GM12878 (cell line): ENCODE results near the gene FDX2.
"Not testable (repeated sequence)": the region's sequence is repeated elsewhere in the genome, so short reads cannot be mapped to it uniquely, and the experiment has no call there.

Experiments
- ATF3 ChIP-seq: IDR thresholded peaks from 2 replicates; pipeline ENCODE4 v1.6.1; 2011; ENCODE audit warnings: low read depth, mild to moderate bottlenecking, low read length, moderate library complexity, borderline replicate concordance; ENCODE audit errors: extremely low read depth
- BHLHE40 ChIP-seq, 2 experiments: fragments of 450-650 bp in 1 of 2; IDR thresholded peaks; 2 replicates each; pipeline ENCODE4 v1.6.1; 2011 to 2017; ENCODE audit warnings: low read depth in 2 of 2, borderline replicate concordance in 1 of 2, improper control_type of control experiment in 1 of 2, low read length in 1 of 2, mild to moderate bottlenecking in 1 of 2
- CREB1 ChIP-seq: IDR thresholded peaks from 2 replicates; pipeline ENCODE4 v1.6.1; 2012; ENCODE audit warnings: low read depth, mild to moderate bottlenecking, inconsistent platforms
- CREM ChIP-seq: IDR thresholded peaks from 2 replicates; pipeline ENCODE4 v1.6.1; 2014; ENCODE audit warnings: antibody characterized with exemption, low read depth
- CTCF ChIP-seq, 3 experiments: IDR thresholded peaks in 2 of 3; conservative IDR thresholded peaks in 1 of 3; 2 replicates each; pipeline ENCODE4 v1.5.1; 2011; ENCODE audit warnings: low read depth in 3 of 3, low read length in 3 of 3, mild to moderate bottlenecking in 3 of 3, control low read depth in 2 of 3, moderate library complexity in 2 of 3, inconsistent platforms in 1 of 3, mixed read lengths in 1 of 3; ENCODE audit not compliant: control insufficient read depth in 2 of 3, insufficient read depth in 1 of 3; ENCODE audit errors: extremely low read depth in 1 of 3
- EP300 ChIP-seq, 2 experiments: fragments of 150-350 bp in 1 of 2; IDR thresholded peaks; 2 replicates each; pipeline ENCODE4 v1.6.1; 2011 to 2012; ENCODE audit warnings: low read depth in 2 of 2, low read length in 2 of 2, borderline replicate concordance in 1 of 2, improper control_type of control experiment in 1 of 2, inconsistent platforms in 1 of 2; ENCODE audit not compliant: control insufficient read depth in 1 of 2
- KAT2A ChIP-seq: conservative IDR thresholded peaks from 2 replicates; pipeline ENCODE4 v1.6.1; 2011; ENCODE audit warnings: low read depth, low read length; ENCODE audit not compliant: control insufficient read depth
- KDM1A ChIP-seq: fragments of 200-600 bp; sonication (generic); IDR thresholded peaks from 2 replicates; pipeline ENCODE4 v1.6.1; 2016; ENCODE audit warnings: borderline replicate concordance
- MYC ChIP-seq: IDR thresholded peaks from 2 replicates; pipeline ENCODE4 v1.6.1; 2011; ENCODE audit warnings: mild to moderate bottlenecking, low read length, moderate library complexity, inconsistent platforms; ENCODE audit not compliant: insufficient read depth, insufficient replicate concordance, insufficient read length, severe bottlenecking
- PRDM15 ChIP-seq: fragments of 450-650 bp; formaldehyde crosslinking; IDR thresholded peaks from 2 replicates; pipeline ENCODE4 v1.4.0; 2020; ENCODE audit warnings: mild to moderate bottlenecking, moderate library complexity
- SMC3 ChIP-seq: IDR thresholded peaks from 2 replicates; pipeline ENCODE4 v1.6.1; 2011; ENCODE audit warnings: low read length, improper control_type of control experiment, borderline replicate concordance
- TF ChIP-seq, protein P1 (sequence below): IDR thresholded peaks from 2 replicates; pipeline ENCODE4 v1.6.1; 2012; ENCODE audit warnings: improper control_type of control experiment, low read depth, low read length; ENCODE audit not compliant: insufficient replicate concordance

GRCh38 chr19:10282043-10282442, 33.8 kb downstream of the FDX2 start:
- TF ChIP-seq CTCF (IDR thresholded peaks at IDR 0.05 in 2 of 3, conservative IDR thresholded peaks at IDR 0.05 in 1 of 3; ENCODE audit: control insufficient read depth in 2 of 3, extremely low read depth in 1 of 3, insufficient read depth in 1 of 3, low read depth in 3 of 3, low read length in 3 of 3); EP300 (IDR thresholded peaks at IDR 0.05; ENCODE audit: borderline replicate concordance in 1 of 2, control insufficient read depth in 1 of 2, low read depth in 2 of 2, low read length in 2 of 2); PRDM15 (CRISPR knock-in tag); CREM; MYC; BHLHE40 (IDR thresholded peaks at IDR 0.05; ENCODE audit: borderline replicate concordance in 1 of 2, low read depth in 2 of 2, low read length in 1 of 2); ATF3; KDM1A; SMC3; KAT2A; CREB1: not testable (repeated sequence)
- TF ChIP-seq, protein P1, sequence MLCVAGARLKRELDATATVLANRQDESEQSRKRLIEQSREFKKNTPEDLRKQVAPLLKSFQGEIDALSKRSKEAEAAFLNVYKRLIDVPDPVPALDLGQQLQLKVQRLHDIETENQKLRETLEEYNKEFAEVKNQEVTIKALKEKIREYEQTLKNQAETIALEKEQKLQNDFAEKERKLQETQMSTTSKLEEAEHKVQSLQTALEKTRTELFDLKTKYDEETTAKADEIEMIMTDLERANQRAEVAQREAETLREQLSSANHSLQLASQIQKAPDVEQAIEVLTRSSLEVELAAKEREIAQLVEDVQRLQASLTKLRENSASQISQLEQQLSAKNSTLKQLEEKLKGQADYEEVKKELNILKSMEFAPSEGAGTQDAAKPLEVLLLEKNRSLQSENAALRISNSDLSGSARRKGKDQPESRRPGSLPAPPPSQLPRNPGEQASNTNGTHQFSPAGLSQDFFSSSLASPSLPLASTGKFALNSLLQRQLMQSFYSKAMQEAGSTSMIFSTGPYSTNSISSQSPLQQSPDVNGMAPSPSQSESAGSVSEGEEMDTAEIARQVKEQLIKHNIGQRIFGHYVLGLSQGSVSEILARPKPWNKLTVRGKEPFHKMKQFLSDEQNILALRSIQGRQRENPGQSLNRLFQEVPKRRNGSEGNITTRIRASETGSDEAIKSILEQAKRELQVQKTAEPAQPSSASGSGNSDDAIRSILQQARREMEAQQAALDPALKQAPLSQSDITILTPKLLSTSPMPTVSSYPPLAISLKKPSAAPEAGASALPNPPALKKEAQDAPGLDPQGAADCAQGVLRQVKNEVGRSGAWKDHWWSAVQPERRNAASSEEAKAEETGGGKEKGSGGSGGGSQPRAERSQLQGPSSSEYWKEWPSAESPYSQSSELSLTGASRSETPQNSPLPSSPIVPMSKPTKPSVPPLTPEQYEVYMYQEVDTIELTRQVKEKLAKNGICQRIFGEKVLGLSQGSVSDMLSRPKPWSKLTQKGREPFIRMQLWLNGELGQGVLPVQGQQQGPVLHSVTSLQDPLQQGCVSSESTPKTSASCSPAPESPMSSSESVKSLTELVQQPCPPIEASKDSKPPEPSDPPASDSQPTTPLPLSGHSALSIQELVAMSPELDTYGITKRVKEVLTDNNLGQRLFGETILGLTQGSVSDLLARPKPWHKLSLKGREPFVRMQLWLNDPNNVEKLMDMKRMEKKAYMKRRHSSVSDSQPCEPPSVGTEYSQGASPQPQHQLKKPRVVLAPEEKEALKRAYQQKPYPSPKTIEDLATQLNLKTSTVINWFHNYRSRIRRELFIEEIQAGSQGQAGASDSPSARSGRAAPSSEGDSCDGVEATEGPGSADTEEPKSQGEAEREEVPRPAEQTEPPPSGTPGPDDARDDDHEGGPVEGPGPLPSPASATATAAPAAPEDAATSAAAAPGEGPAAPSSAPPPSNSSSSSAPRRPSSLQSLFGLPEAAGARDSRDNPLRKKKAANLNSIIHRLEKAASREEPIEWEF = not testable (repeated sequence)
